ENCODE measurements around the gene ABHD2. TPM values are rescaled to one million over a fixed set of nuclear protein-coding genes. Genes with fewer than 3 reads are reported as not detected.
A peak's percentile ranks its signal among the peaks of the same experiment; 100 is the strongest.
"Not testable (repeated sequence)": the region's sequence is repeated elsewhere in the genome, so short reads cannot be mapped to it uniquely, and the experiment has no call there.

The ABHD2 gene
- total RNA-seq, 1 donor from 2014 or later, result 59.4 TPM

DNA sequence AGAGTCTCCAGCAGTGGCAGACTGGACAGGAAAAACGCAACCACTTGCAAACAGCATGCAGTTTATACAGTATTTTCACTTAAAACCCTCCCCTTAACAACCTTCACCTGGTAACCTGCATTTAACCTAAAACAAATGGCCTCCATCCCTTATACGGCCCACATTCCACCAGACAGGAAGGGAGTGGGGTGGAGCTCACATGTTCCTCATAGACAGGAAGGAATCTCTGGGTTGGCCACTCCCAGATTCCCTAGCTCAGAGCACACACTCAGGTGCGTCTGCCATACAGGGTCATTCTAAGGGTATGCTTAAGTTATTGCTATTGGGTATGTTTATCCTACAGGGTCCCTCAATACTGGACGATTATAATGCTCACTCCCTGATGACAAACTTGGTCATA lies 16.8 kb upstream of the ABHD2 start:
- ATAC-seq (ENCODE audit: poor library complexity) (no peak), DNase-seq (no peak)
- intact Hi-C loops (cut with DNase I), result no loop called here

- intact Hi-C loops (cut with DNase I), result no loop called here
- DNase-seq (no peak), ATAC-seq (ENCODE audit: poor library complexity) (no peak)
Measured at GRCh38 chr15:89072277-89072869, 15.9 kb upstream of the ABHD2 start.

DNA sequence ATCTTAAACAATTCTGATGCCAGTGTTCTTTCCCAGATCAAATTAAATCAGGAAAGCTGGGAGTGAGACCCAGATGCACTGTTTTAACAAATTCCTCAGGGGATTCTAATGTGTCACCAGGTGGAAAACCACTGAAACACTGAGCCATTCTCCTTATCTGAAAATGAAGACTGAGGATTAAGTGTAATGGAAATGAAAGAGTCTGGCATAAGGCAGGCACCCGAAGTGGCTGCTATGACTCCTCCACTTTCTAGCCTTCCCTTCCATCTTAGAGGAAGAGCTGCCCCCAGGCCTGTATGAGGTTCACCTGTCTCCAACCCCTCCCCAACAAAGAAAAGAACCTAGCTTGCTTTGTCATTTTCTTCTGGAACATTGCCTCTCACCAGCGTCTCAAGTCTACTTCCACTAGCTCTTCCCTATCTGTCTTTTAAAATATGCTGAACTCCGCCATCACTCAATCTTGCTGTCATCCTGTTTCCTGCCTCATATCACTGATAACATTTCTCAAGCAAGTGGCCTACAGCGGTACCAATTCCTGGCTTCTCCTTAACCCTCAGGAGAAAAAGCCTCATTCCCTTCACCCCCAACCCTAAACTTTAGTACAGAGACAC lies 13.7 kb upstream of the ABHD2 start:
- DNase-seq (no peak), ATAC-seq (ENCODE audit: poor library complexity) (no peak)
- intact Hi-C loops (cut with DNase I), result no loop called here

GRCh38 chr15:89075101-89075640 lies 13.1 kb upstream of the ABHD2 start:
- ATAC-seq (ENCODE audit: poor library complexity), result no peak
- DNase-seq, result no peak
- intact Hi-C loops (cut with DNase I), result no loop called here

DNA sequence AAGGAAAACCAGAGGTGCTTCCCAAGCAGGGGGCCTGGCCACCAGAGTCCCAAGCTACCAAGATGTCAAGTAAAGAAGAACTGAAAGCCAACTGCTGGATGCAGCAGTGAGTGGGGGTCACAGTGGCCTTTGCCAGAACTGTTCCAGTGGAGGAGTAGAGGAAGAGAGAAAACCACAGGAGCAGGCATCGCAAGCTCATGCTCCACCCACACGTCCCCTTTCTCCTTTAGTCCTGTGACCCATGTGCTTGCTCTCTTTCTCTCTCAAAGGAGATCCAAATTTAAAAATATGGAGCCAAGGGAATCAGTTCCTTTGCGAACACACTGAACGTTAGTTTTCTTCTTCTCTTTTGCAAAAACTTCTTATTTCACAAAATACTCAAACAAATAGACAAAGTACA lies 12.4 kb upstream of the ABHD2 start:
- DNase-seq (no peak), ATAC-seq (ENCODE audit: poor library complexity) (no peak)
- intact Hi-C loops (cut with DNase I), result no loop called here

- intact Hi-C loops (cut with DNase I), result no loop called here
Measured at GRCh38 chr15:89077750-89078149, 10.5 kb upstream of the ABHD2 start.

DNA sequence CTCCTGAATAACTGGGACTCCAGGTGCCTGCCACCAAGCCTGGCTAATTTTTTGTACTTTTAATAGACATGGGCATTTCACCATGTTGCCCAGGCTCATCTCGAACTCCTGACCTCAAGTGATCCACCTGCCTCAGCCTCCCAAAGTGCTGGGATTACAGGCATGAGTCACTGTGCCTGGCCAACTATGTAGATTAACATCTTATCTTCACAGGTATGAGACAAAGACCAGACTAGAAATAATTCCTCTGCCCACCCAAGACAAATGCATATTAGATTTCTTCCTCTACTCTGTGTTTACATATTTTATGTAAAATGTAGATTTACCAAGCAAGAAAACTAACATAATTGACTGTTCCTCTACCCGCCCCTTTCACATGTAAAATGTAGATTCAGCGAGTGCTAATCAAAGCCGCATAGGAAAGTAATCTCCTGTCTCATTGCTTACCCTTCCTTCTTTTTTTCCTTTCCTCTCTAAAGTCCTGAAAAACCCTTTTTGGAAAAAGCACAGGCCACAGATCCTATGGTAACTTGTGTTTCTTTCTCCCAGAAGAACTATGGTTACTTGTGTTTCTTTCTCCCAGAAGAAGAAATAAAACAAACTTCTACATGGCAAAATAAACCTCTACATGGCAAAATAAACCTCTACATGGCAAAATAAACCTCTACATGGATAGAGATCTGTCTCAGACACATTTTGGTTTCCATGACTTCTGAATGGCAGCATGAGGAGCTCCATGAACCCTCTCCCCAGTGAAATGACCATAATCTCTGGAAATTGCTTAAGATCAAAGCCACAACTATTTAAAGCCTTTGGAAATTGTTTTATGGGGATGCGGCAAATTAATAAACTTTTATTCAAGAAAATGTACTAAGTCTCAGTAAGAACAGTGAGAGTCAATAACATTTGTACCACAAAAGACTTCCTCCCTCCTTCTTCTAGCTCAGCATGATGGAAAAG lies 9.1 kb upstream of the ABHD2 start:
- DNase-seq (no peak), ATAC-seq (ENCODE audit: poor library complexity) (no peak)
- intact Hi-C loops (cut with DNase I), result no loop called here

More at GRCh38 chr15:89077750-89078149, 10.5 kb upstream of the ABHD2 start:
- DNase-seq (no peak), ATAC-seq (ENCODE audit: poor library complexity) (no peak)

GRCh38 chr15:89081878-89082277 lies 6.4 kb upstream of the ABHD2 start:
- intact Hi-C loops (cut with DNase I), result no loop called here

GRCh38 chr15:89083246-89083645 lies 5.0 kb upstream of the ABHD2 start:
- no peak for ATAC-seq (ENCODE audit: poor library complexity)
- intact Hi-C loops (cut with DNase I), result no loop called here
- no peak for DNase-seq

More at GRCh38 chr15:89081878-89082277, 6.4 kb upstream of the ABHD2 start:
- no peak for DNase-seq
- ATAC-seq (ENCODE audit: poor library complexity), result no peak

GRCh38 chr15:89085289-89085926 lies 2.8 kb upstream of the ABHD2 start:
- DNase-seq, result no peak
- no peak for ATAC-seq (ENCODE audit: poor library complexity)
- intact Hi-C loops (cut with DNase I), result loop anchor here (5.0 kb wide), 1 partner anchor 247 kb away; the partner anchor contains the start of gene POLG

- intact Hi-C loops (cut with DNase I), result loop anchor here (5.0 kb wide), 1 partner anchor 246 kb away; the partner anchor contains the start of gene POLG
- not testable (repeated sequence) for DNase-seq; ATAC-seq (ENCODE audit: poor library complexity)
Measured at GRCh38 chr15:89085933-89086332, 2.3 kb upstream of the ABHD2 start.

GRCh38 chr15:89086390-89086789 lies 1.9 kb upstream of the ABHD2 start:
- DNase-seq, result not testable (repeated sequence)
- intact Hi-C loops (cut with DNase I), result loop anchor here (5.0 kb wide), 1 partner anchor 246 kb away; the partner anchor contains the start of gene POLG

GRCh38 chr15:89087161-89087829 lies 961 bp upstream of the ABHD2 start:
- intact Hi-C loops (cut with DNase I), result loop anchor here (5.0 kb wide), 1 partner anchor 245 kb away; the partner anchor contains the start of gene POLG
- ATAC-seq (ENCODE audit: poor library complexity), result peak; percentile 21
- DNase-seq, result peak; percentile 39

More at GRCh38 chr15:89086390-89086789, 1.9 kb upstream of the ABHD2 start:
- ATAC-seq (ENCODE audit: poor library complexity), result not testable (repeated sequence)

GRCh38 chr15:89088605-89089315 lies 504 bp downstream of the ABHD2 start:
- DNase-seq (peak; percentile 62), ATAC-seq (ENCODE audit: poor library complexity) (peak; percentile 32)
- intact Hi-C loops (cut with DNase I), result loop anchor here (5.0 kb wide), 1 partner anchor 244 kb away; the partner anchor contains the start of gene POLG

DNA sequence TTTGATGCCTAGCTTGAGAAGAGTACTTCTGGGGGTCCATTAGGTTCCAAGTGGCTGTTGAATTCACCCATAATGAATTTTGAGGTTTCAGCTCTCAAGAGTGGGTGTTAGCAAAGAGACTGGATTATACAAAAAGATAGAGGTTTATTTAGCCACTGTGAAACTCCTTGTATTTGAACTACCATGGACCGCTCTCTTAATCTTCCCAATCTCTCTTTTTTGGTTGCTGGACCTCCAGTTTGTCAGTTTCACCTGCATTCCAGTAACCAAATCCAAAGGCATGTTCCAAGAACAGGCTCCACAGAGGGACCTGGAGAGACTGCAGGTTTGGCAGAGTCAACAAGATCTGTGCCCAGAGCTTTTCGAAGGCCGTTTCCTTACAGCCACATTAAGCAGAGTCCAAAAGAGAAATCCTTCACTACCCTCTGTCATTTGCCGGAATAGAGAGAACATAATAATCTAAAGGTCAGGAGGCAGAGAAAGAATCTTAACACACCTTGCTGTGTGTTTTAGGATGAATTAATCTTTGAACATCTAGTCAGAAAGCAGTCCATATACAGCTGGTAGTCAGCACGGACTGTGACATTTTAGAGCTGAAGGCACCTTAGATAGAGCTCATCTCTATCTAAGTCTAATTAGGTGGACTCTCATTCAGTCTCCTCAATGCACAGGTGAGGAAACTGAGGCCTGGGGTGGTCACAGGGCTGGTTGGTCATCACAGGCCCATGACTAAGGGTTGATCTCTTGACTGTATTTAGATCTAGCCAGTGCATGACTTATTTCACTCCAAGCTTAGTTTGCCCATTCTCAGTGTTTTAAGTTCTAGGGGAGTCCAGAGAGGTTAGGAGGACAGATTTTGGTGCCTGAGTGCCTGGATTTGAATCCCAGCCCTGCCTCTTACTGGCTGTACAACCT lies 1.3 kb downstream of the ABHD2 start:
- DNase-seq (no peak), ATAC-seq (ENCODE audit: poor library complexity) (no peak)
- intact Hi-C loops (cut with DNase I), result loop anchor here (5.0 kb wide), 2 partner anchors 48 to 243 kb away; partner anchors contain the start of gene POLG
